ENCODE data around the gene CCDC152.
A peak's percentile ranks its signal among the peaks of the same experiment; 100 is the strongest.

Gene CCDC152

GRCh38 chr5:42740920-42741319 is 15.7 kb upstream of the CCDC152 start:
- in situ Hi-C loops (cut with MboI; ENCODE audit: low pct_unique_long_range_greater_than_20kb, low sequenced_read_pairs, unreplicated experiment): no loop called here
- no peak for DNase-seq (ENCODE audit: low spot score)
- TF ChIP-seq CTCF (IDR thresholded peaks at IDR 0.05; ENCODE audit: extremely low read depth, insufficient read depth, missing control alignments): no peak

GRCh38 chr5:42745426-42745825 is 11.2 kb upstream of the CCDC152 start:
- DNase-seq (ENCODE audit: low spot score): no peak
- TF ChIP-seq CTCF (IDR thresholded peaks at IDR 0.05; ENCODE audit: extremely low read depth, insufficient read depth, missing control alignments): peak; percentile 49
- in situ Hi-C loops (cut with MboI; ENCODE audit: low pct_unique_long_range_greater_than_20kb, low sequenced_read_pairs, unreplicated experiment): no loop called here

GRCh38 chr5:42745856-42746255 is 10.8 kb upstream of the CCDC152 start:
- no peak for DNase-seq (ENCODE audit: low spot score)
- TF ChIP-seq CTCF (IDR thresholded peaks at IDR 0.05; ENCODE audit: extremely low read depth, insufficient read depth, missing control alignments): no peak
- in situ Hi-C loops (cut with MboI; ENCODE audit: low pct_unique_long_range_greater_than_20kb, low sequenced_read_pairs, unreplicated experiment): no loop called here

- DNase-seq (ENCODE audit: low spot score): no peak
- TF ChIP-seq CTCF (IDR thresholded peaks at IDR 0.05; ENCODE audit: extremely low read depth, insufficient read depth, missing control alignments): no peak
- in situ Hi-C loops (cut with MboI; ENCODE audit: low pct_unique_long_range_greater_than_20kb, low sequenced_read_pairs, unreplicated experiment): no loop called here
Measured at GRCh38 chr5:42749020-42749419, 7.6 kb upstream of the CCDC152 start.

GRCh38 chr5:42750507-42750906 is 6.1 kb upstream of the CCDC152 start:
- no peak for DNase-seq (ENCODE audit: low spot score)
- in situ Hi-C loops (cut with MboI; ENCODE audit: low pct_unique_long_range_greater_than_20kb, low sequenced_read_pairs, unreplicated experiment): loop anchor here (25.0 kb wide), 1 partner anchor 888 kb away; the partner anchor contains the start of gene OXCT1
- TF ChIP-seq CTCF (IDR thresholded peaks at IDR 0.05; ENCODE audit: extremely low read depth, insufficient read depth, missing control alignments): no peak

- no peak for TF ChIP-seq CTCF (IDR thresholded peaks at IDR 0.05; ENCODE audit: extremely low read depth, insufficient read depth, missing control alignments)
- in situ Hi-C loops (cut with MboI; ENCODE audit: low pct_unique_long_range_greater_than_20kb, low sequenced_read_pairs, unreplicated experiment): loop anchor here (25.0 kb wide), 1 partner anchor 889 kb away; the partner anchor contains the start of gene OXCT1
- DNase-seq (ENCODE audit: low spot score): no peak
Measured at GRCh38 chr5:42751044-42751443, 5.6 kb upstream of the CCDC152 start.

- in situ Hi-C loops (cut with MboI; ENCODE audit: low pct_unique_long_range_greater_than_20kb, low sequenced_read_pairs, unreplicated experiment): loop anchor here (25.0 kb wide), 1 partner anchor 891 kb away; the partner anchor contains the start of gene OXCT1
- DNase-seq (ENCODE audit: low spot score): no peak
- TF ChIP-seq CTCF (IDR thresholded peaks at IDR 0.05; ENCODE audit: extremely low read depth, insufficient read depth, missing control alignments): no peak
Measured at GRCh38 chr5:42753099-42753498, 3.5 kb upstream of the CCDC152 start.

All from GM13977 (cell line).